ENCODE measurements around the gene INPPL1. TPM values are rescaled to one million over a fixed set of nuclear protein-coding genes. Genes with fewer than 3 reads are reported as not detected.
A peak's percentile ranks its signal among the peaks of the same experiment; 100 is the strongest.

INPPL1 gene
- total RNA-seq, 1 donor from 2014 or later, result 144 TPM

DNA sequence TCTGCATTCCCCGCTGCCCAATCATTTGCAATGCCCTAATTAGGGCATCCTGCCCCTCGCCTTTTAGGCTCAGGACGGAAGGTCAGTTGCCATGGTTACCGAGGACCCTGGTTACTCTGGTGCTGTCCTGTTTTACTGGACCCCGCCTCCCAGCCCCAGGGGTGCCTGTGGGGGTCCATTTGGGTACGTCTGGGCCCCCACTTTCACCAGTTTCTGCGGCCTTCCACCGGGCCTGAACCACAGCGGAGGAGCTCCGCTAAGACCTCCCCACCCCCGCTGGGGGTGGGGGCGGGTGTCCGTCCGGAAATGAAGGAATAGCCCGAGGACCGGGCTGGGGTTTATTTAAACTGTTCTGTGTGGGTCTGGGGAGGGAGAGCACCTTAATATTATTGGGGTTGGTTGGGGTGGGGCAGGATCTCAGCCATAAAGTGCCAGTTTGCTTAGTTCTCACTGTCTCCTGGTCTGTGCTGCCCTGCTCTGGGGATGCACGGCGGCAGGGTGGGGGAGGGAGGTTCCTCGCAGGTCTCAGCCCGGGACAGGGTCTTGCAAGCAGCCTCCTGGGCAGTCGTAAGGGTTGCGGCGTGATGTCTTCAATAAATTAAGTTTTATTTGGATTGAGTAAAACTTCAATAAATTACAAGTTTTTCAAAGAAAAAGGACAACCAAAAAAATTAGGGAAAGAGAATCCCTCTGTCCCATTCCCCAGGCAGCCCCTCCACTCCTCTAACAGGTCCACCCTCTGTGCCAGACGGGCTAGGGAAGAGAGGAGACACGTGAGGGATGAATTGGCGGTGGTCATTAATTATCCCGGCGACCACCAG lies 14.1 kb downstream of the INPPL1 start:
- no peak overlapping the region for H3K4me3 Mint-ChIP-seq
- H3K4me1 Mint-ChIP-seq, result peaks cover 13% of the 10 kb centered on the region
- peaks cover 44% of the 10 kb centered on the region for H3K27me3 Mint-ChIP-seq
- H3K9me3 Mint-ChIP-seq, result no peaks in the 10 kb centered on the region
- peaks cover 38% of the 10 kb centered on the region for H3K36me3 Mint-ChIP-seq (ENCODE audit: low read depth)
- no peak overlapping the region for H3K27ac Mint-ChIP-seq
- DNase-seq, result no peak
- intact Hi-C loops (cut with micrococcal nuclease), result loop anchor here (2.0 kb wide), 1 partner anchor 14 kb away; the partner anchor contains the start of gene INPPL1

DNA sequence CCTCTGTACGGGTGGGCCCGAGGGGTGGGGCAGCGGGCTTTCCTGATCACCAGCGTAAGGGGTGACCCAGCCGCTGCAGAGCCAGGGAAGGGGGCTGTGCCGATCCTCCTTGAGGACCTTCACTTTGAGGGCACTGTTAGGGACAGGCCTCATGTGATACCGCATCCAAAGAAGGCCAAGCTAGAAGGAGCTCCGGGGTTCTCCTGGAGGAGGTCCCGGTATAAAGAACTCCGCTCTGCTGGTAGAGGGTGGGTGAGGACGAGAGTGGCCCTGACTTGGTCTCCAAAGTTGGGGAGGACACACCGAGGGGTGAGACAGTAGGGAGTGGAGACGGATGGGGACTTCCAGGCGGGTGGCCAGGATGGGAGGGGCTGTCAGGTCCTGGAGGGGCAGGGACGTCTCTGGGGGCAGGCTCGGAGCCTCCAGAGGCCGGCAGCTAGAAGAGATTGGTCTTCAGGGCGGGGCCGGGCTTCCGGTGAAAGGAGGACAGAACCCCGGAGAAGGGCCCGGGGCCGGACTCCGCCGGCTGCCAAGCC lies 14.8 kb downstream of the INPPL1 start:
- Mint-ChIP-seq H3K36me3 (ENCODE audit: low read depth) (peaks cover 34% of the 10 kb centered on the region), H3K27ac (no peak overlapping the region), H3K4me3 (peak overlapping the region; percentile 56), H3K9me3 (no peaks in the 10 kb centered on the region), H3K4me1 (peaks cover 14% of the 10 kb centered on the region), H3K27me3 (peaks cover 45% of the 10 kb centered on the region)
- DNase-seq, result no peak
- intact Hi-C loops (cut with micrococcal nuclease), result loop anchor here (2.0 kb wide), 1 partner anchor 15 kb away; the partner anchor contains the start of gene INPPL1

DNA sequence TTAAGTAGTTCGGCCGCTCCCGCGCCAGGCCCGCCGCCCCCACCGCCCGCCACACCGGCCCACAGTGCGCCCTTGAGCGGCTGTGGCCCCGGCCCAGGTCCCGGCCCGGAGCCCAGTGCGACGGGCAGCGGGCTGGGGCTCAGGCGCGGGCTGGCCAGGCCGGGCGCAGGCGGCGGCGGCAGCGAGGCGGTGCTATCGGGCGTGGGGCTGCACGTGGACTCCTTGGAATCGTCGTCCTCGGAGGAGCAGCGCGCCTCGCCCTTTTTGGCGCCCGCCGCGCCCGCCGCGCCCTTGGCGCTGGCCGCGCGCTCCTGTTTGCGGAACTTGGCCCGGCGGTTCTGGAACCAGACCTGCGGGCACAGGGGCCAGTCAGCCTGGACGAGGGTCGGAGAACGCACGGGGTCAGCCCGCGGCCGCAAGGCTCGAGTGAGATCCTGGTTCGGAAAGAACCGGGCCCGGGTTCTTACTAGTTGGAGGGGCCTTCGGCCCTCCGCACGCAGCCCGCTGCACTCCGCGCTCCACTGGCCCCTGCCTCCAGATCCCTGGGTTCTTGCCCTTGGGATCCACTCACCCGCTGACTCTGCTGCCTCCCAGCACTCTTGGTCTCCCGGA lies 15.4 kb downstream of the INPPL1 start:
- H3K4me1 Mint-ChIP-seq, result peaks cover 18% of the 10 kb centered on the region
- DNase-seq, result no peak
- H3K36me3 Mint-ChIP-seq (ENCODE audit: low read depth), result peaks cover 29% of the 10 kb centered on the region
- peak overlapping the region; percentile 70 for H3K4me3 Mint-ChIP-seq
- peaks cover 50% of the 10 kb centered on the region for H3K27me3 Mint-ChIP-seq
- H3K27ac Mint-ChIP-seq, result peak overlapping the region; percentile 78
- no peaks in the 10 kb centered on the region for H3K9me3 Mint-ChIP-seq
- intact Hi-C loops (cut with micrococcal nuclease), result loop anchor here (2.0 kb wide), 1 partner anchor 15 kb away; the partner anchor contains the start of gene INPPL1

DNA sequence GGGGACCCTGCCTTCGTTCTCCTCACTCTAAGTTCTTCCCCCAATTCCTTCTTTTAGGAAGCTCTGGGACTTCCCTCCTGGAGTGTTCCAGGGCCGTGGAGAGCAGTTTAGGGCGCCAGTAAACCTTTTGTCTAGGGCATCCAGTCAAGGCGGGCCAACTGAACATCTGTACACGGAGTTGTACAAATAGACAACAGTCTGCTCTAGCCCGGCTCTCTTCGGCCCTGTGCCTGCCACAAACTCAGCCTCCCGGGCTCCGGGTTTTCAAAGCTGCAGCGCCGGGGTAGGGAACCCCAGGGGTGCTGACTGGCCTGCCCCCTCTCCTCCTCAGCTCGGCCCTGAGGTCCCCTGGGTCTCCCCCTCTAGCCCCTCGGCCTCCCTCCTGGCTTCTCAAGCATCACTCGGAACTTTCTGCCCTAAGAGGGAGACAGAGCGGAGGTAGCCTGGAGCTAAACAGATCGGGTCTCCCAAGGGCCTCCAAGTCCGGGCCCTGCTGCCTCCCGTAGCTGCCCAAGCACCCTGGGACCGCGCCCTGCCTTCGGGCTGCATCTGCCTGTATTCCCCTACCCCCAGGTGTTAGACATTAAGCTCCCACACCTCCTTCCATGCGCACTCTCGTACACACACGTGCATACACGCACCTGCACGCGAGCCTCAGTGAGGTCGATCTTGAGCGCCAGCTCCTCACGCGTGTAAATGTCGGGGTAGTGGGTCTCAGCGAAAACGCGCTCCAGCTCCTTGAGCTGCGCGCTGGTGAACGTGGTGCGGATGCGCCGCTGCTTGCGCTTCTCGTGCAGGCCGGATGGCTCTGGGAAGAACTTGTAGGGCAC lies 16.1 kb downstream of the INPPL1 start:
- Mint-ChIP-seq H3K9me3 (no peaks in the 10 kb centered on the region), H3K4me3 (peak overlapping the region; percentile 70), H3K27me3 (peaks cover 50% of the 10 kb centered on the region), H3K4me1 (peaks cover 18% of the 10 kb centered on the region), H3K27ac (peak overlapping the region; percentile 78), H3K36me3 (ENCODE audit: low read depth) (peaks cover 27% of the 10 kb centered on the region)
- DNase-seq, result no peak
- intact Hi-C loops (cut with micrococcal nuclease), result no loop called here

DNA sequence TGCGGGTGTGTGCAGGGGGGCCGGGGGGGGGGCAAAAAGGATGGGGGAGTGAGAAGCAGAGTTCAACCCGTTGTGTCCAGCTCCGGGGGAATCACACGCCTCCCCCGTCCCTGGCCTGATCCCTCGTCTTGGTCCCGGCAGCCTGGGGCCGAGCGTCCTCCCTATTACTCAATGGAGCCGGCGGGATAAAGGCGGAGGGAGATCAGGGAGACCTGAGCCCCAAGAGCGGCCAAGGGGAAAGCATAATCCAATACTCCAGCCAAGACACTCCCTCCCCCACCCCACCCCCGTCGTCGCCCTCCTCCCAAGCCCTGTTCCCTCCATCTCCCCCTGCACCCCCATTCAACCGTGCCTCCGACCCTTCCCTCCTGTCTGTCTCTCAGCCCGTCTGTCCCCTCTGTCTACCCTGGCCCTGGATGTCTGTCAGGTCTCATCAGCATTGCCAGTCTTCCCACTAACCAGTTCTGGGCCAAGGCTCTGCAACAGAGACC lies 16.8 kb downstream of the INPPL1 start:
- H3K4me3 Mint-ChIP-seq, result no peak overlapping the region
- DNase-seq, result no peak
- peaks cover 18% of the 10 kb centered on the region for H3K4me1 Mint-ChIP-seq
- H3K9me3 Mint-ChIP-seq, result no peaks in the 10 kb centered on the region
- H3K27ac Mint-ChIP-seq, result no peak overlapping the region
- H3K36me3 Mint-ChIP-seq (ENCODE audit: low read depth), result peaks cover 23% of the 10 kb centered on the region
- intact Hi-C loops (cut with micrococcal nuclease), result no loop called here
- peaks cover 50% of the 10 kb centered on the region for H3K27me3 Mint-ChIP-seq

DNA sequence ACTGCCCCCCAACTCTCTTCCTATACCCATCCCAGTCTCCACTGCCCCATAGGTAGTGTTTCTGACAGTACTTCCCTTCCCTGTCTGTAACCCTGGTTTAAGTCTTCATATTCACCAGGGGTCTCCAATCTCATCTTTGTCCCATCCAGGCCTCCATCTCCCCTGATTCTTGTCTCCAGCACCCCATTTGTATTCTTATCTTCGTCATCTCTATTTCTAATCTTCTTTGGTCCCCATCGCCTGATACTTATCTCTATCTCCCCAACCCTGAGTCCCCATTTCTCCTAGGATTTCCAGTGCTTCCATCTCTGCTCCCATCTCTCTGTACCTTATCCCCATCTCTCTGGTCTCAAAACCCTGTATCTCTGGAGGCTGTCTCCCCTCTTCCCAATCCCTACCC lies 17.6 kb downstream of the INPPL1 start:
- peaks cover 50% of the 10 kb centered on the region for H3K27me3 Mint-ChIP-seq
- no peaks in the 10 kb centered on the region for H3K9me3 Mint-ChIP-seq
- peaks cover 15% of the 10 kb centered on the region for H3K36me3 Mint-ChIP-seq (ENCODE audit: low read depth)
- DNase-seq, result no peak
- intact Hi-C loops (cut with micrococcal nuclease), result no loop called here
- H3K4me3 Mint-ChIP-seq, result peak overlapping the region; percentile 14
- H3K27ac Mint-ChIP-seq, result no peak overlapping the region
- H3K4me1 Mint-ChIP-seq, result peaks cover 18% of the 10 kb centered on the region

DNA sequence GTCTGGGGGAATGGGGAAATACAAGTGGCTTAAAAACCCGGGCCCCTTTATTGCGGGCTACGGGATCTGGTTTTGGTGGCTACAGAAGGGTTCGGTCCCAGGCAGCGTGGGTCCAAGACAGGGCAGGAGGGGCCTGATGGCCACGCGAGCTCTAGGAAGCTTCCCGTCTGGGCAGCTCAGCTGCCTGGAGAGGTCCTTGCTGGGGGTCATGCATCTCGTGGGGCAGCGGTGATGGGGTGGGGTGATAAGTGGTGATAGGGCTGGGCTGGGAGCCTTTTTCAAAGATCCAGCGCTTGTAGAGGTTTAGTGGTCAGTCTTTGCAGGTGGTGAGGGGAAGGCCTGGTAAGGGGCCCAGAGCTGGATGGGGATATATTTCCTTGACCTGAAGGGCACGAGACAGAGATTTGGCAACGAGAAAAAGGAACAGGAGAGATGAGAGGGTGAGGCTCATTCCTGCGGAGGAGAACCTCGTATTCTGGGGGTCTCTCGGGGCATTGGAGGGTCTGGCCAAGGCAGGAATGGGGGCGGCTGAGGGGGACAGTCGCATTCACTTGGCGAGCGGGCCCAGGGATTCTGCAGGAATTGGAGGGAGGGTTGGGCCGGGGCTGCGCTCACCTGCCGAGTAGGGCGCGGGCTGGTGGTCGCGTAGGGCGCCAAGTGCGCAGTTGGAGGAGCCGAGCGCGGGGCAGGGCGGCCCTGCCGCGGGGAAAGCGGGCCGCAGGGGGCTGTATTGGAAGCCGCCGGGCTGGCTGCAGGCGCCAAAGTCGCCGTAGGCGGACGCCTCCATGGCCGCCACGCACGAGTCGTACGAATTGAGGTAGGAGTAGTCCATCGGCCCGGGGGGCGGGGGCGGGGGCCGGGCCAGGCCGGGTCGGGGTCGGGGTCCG lies 18.8 kb downstream of the INPPL1 start:
- Mint-ChIP-seq H3K4me1 (peaks cover 18% of the 10 kb centered on the region), H3K27me3 (peaks cover 53% of the 10 kb centered on the region), H3K36me3 (ENCODE audit: low read depth) (peaks cover 12% of the 10 kb centered on the region), H3K27ac (no peak overlapping the region), H3K4me3 (peak overlapping the region; percentile 35), H3K9me3 (no peaks in the 10 kb centered on the region)
- DNase-seq, result no peak
- intact Hi-C loops (cut with micrococcal nuclease), result no loop called here

DNA sequence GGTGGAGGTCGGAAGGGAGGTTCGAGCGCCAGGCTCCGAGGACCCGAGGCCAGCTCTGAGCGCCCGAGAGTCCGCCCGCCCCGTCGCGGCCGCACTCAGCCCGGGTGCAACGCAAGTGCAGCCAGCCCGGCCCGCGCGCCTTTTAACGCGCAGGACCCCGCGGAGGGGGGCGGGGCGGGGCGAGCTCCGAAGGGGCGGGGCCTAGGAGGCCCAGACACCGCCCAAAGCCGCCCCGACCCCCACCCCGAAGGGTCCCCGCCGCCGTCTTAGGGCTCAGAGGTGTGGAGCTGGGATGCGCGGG lies 19.4 kb downstream of the INPPL1 start, which contains the start of gene PHOX2A:
Gene PHOX2A (minus strand): TSS at position 117 of the 301 bp plus-strand sequence. CDS start 172 bp downstream, outside the sequence.
- Mint-ChIP-seq H3K27me3 (peaks cover 51% of the 10 kb centered on the region), H3K9me3 (no peaks in the 10 kb centered on the region), H3K36me3 (ENCODE audit: low read depth) (peaks cover 9% of the 10 kb centered on the region), H3K4me1 (peaks cover 18% of the 10 kb centered on the region), H3K4me3 (peak within 1 kb of the TSS; percentile 35), H3K27ac (no peak within 1 kb of the TSS)
- DNase-seq, result no peak
- intact Hi-C loops (cut with micrococcal nuclease), result no loop called here

DNA sequence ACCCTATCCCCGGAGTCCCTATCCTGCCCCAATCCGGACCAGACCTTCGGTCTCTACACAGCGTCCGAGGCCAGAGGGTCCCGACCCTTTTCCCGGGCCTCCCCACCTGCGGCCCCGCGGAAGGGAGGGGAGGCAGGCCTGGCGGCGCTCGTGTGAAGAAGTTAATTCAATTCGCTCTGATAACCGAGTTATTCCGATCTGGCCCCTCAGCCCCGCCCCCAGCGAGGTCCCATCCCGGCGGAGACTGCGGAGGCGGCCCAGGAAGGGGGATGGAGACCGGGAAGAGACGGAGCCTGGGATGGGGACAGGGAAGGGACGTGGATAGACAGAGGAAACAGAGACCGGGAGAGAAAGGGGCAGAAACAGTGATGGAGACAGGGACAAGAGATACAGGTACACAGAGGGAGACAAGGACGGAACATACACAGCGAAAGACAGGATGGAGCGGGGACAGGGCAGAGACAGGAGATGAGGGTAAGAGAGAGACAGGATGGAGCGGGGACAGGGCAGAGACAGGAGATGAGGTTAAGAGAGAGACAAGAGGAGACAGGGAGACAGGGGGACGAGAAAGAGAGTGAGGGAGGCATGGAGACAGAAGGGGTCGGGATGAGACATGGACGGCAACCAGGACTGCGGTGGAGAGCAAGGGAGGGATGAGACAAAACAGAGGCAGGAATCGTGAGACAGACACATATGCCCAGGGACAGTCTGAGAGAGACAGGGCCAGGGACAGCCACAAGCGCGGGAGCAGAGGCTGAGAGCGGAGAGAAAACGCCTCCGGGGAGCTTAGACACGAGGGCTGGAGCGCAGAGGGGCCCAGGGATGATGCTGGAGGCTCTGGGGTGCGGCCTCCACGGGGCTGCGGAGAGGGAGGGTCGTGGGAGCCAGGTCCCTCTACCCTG lies 20.0 kb downstream of the INPPL1 start:
- Mint-ChIP-seq H3K9me3 (no peaks in the 10 kb centered on the region), H3K4me1 (peaks cover 16% of the 10 kb centered on the region), H3K27ac (no peak overlapping the region), H3K27me3 (peaks cover 48% of the 10 kb centered on the region), H3K36me3 (ENCODE audit: low read depth) (peaks cover 7% of the 10 kb centered on the region), H3K4me3 (no peak overlapping the region)
- intact Hi-C loops (cut with micrococcal nuclease), result loop anchor here (5.0 kb wide), 1 partner anchor 188 kb away; the partner anchor contains the start of gene CLPB
- DNase-seq, result no peak

DNA sequence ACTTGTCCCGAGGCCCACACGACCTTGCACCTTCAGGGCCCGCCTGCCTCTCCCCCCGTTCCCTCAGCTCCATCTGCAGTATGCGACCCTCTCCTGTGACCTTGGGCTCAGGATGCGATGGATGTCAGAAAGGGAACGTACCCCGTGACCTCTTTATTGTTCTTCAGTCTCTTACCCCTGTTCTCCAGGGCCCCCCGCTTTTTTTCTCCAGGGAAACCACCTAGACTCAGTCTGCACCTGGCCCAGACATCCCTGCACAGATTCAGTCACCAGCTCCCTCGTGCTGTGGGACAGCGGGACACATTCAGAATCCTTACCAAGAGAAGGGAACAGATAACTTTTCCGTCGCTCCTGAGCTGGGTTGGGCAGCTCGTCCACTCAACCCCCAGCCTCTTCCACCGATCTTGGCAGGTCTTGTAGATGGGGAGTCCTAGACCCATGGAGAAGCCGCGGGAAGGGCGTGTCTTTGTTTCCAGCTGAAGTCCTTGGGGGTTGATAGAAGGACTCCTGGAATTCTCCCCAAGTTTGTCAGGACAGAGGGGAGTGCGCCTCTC lies 20.8 kb downstream of the INPPL1 start:
- intact Hi-C loops (cut with micrococcal nuclease), result loop anchor here (5.0 kb wide), 1 partner anchor 187 kb away; the partner anchor contains the start of gene CLPB
- H3K4me1 Mint-ChIP-seq, result peaks cover 15% of the 10 kb centered on the region
- no peak overlapping the region for H3K4me3 Mint-ChIP-seq
- no peak for DNase-seq
- H3K27me3 Mint-ChIP-seq, result peaks cover 49% of the 10 kb centered on the region
- H3K27ac Mint-ChIP-seq, result no peak overlapping the region
- H3K36me3 Mint-ChIP-seq (ENCODE audit: low read depth), result peaks cover 6% of the 10 kb centered on the region
- H3K9me3 Mint-ChIP-seq, result no peaks in the 10 kb centered on the region

DNA sequence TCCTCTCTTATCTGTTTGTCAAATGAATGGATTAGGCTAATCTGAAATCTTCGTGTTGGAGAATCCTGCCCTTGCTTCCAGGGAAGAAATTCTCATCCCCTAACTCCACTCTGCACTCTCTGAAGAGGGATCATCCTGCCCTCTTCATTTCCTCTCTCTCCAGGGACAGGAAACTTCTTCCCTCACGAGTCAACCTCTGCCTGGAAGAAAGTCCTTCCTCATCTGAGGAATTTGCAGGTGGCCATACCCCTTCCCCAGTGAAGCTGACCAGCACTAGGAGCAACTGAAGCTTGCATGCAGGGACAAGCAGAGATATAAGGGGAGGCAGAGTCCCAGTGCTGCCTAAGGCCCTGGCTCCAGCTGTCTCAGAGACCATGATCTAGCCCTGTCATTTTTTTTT lies 23.0 kb downstream of the INPPL1 start:
- Mint-ChIP-seq H3K27ac (no peak overlapping the region), H3K9me3 (no peaks in the 10 kb centered on the region), H3K4me3 (no peak overlapping the region), H3K36me3 (ENCODE audit: low read depth) (no peaks in the 10 kb centered on the region), H3K4me1 (peaks cover 8% of the 10 kb centered on the region), H3K27me3 (peaks cover 26% of the 10 kb centered on the region)
- intact Hi-C loops (cut with micrococcal nuclease), result loop anchor here (5.0 kb wide), 1 partner anchor 185 kb away; the partner anchor contains the start of gene CLPB
- no peak for DNase-seq
